CD4-positive, alpha-beta T cell treated with Interleukin-15 for 1 hour (primary cell): ENCODE measurements around the gene HRH3.

Experiments used
- DNase-seq: peaks from one replicate; pipeline ENCODE4 v3.0.0-alpha.2; 2020

The HRH3 gene

GRCh38 chr20:62219992-62220665, at the start of gene HRH3:
HRH3 (minus strand) TSS chr20:62220278; CDS start chr20:62219970, 308 bp downstream.
- no peak for DNase-seq

DNA sequence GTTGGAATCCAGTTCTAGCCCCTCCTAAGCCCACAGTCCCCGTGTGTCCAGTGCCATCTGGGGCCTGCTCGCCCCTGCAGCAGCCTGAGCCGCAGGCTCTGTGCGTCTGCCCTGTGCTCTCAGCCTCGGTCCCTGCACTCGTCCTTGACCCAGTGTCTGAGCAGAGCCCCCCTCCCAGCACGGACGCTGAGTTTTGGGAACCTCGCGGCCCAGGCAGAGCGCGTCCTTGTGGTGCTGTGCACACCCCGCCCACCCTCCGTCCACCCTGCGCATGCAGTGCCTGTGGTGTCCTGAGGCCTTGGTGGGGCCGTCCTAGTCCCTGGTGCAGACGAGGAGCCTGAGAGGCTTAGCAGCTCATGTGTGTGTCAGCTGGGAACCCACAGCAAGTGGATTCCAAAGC, 49.8 kb upstream of the HRH3 start:
- no peak for DNase-seq

DNA sequence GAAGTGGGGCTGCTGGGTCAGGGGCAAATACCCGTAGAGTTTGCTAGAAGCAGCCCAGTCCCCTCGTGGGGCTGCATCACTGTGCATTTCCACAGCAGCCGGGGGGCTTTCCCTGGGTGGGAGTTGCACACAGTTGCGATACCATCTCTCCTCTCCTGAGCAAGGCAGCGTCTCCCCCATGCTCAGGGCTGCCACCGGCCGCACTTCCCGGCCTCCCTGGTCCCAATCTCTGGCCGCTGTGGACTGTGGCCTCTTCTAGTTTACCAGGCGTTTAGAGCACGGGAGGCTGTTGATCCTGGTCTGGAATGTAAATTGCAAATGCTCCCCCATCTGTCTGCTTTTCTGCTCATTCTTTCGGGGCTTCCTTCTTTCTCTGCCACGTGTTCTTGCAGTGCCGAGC, 49.3 kb upstream of the HRH3 start:
- no peak for DNase-seq

GRCh38 chr20:62268228-62268900, 48.3 kb upstream of the HRH3 start:
- DNase-seq: no peak

GRCh38 chr20:62267543-62267942, 47.5 kb upstream of the HRH3 start:
- no peak for DNase-seq

GRCh38 chr20:62266851-62267250, 46.8 kb upstream of the HRH3 start:
- no peak for DNase-seq

DNA sequence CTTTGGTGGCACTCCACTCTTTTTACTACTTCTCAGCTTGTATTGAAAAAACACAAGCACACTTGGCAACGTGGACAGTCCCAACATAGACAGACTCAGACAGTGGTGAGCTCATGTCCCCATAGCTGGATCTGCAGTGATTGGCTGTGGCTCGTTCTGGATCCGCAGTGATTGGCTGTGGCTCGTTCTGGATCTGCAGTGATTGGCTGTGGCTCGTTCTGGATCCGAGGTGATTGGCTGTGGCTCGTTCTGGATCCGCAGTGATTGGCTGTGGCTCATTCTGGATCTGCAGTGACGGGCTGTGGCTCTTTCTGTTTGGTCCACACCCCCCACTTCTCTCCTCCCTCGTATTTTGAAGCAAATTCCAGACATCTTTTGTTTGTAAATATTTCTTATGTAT, 46.3 kb upstream of the HRH3 start:
- no peak for DNase-seq

DNA sequence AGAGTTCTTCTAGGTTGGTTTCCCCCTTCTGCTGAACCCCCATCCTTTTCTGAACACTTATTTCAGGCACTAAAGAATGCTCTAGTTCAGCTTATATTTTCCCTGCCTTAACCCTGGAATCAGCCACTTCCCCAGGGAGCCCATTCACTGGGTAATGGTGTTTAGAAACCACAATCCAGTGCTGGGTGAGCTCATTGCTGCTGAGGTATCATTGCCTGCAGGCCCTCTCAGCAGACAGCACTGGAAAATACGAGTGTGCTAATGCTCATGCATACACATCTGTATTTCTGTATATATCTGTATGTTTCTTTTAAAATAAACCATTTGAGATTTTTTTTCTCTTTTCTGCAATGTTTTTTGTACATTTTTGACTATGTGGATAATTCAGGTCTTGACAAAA, 45.3 kb upstream of the HRH3 start:
- DNase-seq: no peak

GRCh38 chr20:62263396-62263795, 43.3 kb upstream of the HRH3 start:
- no peak for DNase-seq

DNA sequence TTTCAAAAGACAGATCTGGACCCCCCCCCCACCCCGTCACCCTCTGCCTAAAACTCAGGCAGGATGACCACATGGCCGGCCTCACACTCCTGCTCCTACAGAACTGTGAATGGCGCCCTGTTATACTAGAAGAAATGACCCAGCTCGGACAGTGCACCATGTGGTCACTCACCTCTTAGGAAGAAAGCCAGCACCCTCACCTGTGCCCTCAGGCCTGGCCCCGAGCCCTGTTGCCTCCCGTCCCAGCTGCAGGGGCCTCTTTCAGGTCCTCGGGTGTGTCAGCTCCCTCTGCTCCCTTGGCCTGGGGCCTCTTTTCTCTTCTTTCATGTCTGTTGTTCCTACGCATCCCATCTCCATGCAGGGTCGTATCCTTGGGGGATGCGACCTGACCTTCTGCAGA, 42.0 kb upstream of the HRH3 start:
- DNase-seq: no peak

DNA sequence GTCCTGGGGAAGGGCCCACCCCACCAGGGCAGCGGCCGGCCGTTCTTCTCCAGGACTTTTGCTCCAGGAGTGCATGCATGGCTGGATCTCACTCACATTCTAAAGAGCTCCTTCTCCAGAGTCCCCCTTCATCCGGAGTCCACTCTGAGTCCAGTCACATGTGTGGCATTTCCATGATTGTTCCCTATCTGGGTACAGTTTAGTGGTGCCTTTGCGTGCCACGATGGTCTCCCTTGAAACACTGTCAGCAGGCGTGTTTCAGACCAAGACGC, 39.2 kb upstream of the HRH3 start:
- DNase-seq: no peak

- no peak for DNase-seq
Observed at GRCh38 chr20:62258499-62259293, 38.6 kb upstream of the HRH3 start.

GRCh38 chr20:62255976-62256375, 35.9 kb upstream of the HRH3 start:
- no peak for DNase-seq

GRCh38 chr20:62254021-62254724, 34.1 kb upstream of the HRH3 start:
- DNase-seq: no peak

GRCh38 chr20:62253398-62253797, 33.3 kb upstream of the HRH3 start:
- no peak for DNase-seq

DNA sequence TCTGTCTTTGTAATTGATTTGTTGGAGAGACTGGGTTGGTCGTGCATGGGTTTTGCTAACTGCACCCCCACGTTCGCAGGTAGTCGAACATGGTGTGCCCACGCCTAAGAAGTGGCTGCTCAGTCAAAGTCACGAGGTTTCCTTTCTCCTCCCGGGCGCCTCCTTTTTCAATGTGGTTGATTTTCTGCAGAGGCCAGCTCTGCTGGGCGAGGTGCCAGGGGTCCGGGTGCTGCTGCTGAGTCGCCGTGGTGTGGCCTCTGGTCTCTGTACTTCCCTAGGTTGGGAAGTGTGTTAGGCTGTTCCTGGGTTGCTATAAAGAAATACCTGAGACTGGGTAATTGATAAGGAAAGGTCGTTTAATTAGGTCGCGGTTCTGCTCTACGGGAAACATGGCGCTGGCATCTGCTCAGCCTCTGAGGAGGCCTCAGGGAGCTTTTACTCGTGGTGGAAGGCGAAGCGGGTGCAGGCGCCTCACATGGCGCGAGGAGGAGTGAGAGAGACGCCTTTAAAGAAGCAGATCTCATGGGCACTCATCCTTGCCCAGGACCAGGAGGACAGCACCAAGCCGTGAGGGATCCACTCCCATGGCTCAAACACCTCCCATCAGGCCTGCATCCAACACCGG, 32.4 kb upstream of the HRH3 start:
- DNase-seq: no peak

DNA sequence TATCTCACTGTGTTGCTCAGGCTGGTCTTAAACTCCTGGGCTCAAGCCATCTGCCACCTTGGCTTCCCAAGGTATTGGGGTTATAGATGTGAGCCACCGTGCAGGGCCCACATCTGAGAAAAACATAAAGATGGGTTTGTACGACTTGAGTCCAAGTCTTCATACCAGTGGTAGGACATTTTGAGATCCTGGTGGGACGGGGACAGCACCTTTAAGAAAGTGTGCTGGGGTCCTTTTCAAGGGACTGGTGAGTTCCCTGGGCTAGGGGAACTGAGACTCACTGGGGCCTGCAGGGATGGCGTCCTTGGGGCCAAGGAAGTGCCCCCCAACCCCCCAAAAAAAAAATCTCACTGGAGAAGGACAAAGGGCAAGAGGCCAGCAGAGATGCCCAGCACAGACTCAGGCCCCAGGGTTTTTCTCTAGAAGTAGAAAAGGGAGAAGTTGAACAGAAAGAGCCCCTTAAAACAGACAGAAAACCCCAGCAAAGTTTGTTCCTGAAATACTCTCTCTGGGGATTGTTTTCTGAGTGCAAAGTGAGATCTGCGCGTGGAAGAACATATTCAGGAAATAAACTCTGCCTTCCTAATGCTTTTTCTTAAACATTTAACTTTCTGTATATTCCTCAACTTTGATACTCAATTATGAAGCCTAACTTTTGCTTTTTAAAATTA, 28.9 kb upstream of the HRH3 start:
- DNase-seq: no peak

DNA sequence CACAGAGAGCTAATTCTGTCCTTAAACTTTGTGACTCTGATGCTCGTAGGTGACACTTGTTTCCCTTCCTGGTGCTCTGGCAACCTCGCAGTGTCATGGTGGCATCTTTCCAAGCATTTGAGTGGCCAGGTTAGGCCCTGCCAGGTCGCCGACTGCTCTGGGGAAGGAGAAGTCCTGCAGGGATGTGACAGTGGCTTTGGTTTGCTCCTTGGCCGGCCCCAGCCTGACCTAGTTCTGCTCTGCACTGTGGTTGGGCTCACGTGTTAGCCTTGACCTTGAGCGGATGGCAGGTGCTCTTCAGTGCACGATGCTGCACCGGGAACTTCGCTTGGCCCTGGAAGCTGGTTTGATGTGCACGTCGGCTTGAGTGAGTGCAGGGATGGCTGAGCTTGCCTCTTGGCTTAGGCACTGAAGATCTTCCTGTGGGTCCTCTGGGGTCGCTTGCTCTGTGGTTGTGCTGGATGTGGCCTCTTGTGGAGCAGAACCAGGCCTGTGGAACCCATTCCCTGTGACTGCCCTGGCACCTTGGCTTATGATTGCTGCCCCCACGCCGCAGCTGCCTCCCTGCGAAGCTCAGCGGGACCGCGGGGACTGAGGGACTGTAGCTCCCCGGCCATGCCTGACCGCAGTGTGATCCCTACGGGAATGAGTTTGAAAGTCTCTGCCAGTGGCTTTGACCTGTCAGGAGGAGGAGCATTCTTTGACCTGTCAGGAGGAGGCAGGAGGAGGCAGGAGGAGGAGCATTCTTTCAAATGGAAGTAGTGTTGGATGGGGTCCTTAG, 27.0 kb upstream of the HRH3 start:
- no peak for DNase-seq

DNA sequence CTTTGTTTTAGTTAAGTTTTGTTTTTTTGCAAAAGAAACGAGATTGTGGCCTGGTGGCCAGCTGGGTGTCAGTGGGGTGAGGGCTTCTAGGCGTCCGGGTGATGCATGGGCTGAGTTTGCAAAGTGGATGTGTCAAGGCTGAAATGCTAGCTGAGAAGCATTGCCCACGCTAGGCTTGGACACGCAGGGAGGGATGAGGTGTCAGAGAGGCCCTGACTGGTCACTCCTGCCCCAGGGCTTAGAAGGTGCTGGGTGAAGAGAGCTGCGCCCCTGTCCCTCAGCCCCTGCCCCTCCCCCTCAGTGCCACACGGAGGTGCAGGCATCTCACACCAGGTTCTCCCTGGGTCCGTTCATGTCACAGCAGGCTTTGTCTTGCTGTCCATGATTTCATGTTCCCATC, 26.4 kb upstream of the HRH3 start:
- no peak for DNase-seq

DNA sequence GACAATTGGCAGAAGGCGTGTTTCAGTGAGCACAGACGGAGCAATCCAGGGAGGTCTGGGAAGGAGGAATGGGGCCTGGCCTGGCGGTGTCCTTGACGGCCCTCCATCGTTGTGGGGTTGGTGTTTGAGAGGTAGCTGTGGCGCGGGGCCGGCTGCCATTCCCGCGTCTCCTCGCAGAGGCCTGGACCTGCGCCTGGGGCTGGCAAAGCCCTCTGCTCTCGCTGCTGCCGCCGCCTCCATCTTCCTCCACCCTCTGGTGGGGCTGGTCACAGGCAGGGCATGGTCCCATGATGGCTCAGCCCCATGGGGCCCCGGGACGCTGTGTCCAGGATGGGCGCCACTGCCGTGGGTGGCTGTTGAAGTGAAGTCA, 25.8 kb upstream of the HRH3 start:
- DNase-seq: no peak

- DNase-seq: no peak
Observed at GRCh38 chr20:62244644-62245108, 24.6 kb upstream of the HRH3 start.
